Ovary (tissue), 9 donors: ENCODE data around the gene PPA1. TPM values are rescaled to one million over a fixed set of nuclear protein-coding genes. Genes with fewer than 3 reads are reported as not detected.

ENCODE experiments used
- DNase-seq, 5 donors: peaks; one replicate each; pipeline ENCODE4 v3.0.0-alpha.2; 2019 to 2020
- H3K27ac ChIP-seq, 2 donors: fragments of 200-600 bp; one replicate each; pipeline versions ENCODE4 v1.5.1 to v1.8.0; 2019 to 2022
- H3K27me3 ChIP-seq: fragments of 200-600 bp; one replicate; pipeline ENCODE4 v1.8.0; 2022
- H3K36me3 ChIP-seq: fragments of 200-600 bp; sonication (generic); one replicate; pipeline ENCODE4 v1.5.1; 2019
- H3K4me1 ChIP-seq: one replicate; pipeline ENCODE4 v1.8.1; 2013; ENCODE audit warnings: mild to moderate bottlenecking, moderate library complexity; ENCODE audit not compliant: insufficient read depth
- H3K4me3 ChIP-seq: fragments of 200-600 bp; sonication (generic); one replicate; pipeline ENCODE4 v1.5.1; 2017
- H3K9me3 ChIP-seq, 2 donors: fragments of 200-600 bp in 1 of 2; sonication (generic) in 1 of 2; one replicate each; pipeline versions ENCODE4 v1.5.1 to v1.8.1; 2013 to 2019; ENCODE audit warnings: mild to moderate bottlenecking in 1 of 2, moderate library complexity in 1 of 2
- CTCF ChIP-seq, 3 donors: fragments of 450-650 bp in 2 of 3; fragments of 200-600 bp in 1 of 3; IDR thresholded peaks; one replicate each; pipeline versions ENCODE4 v1.5.1 to v1.8.0; 2016 to 2022; ENCODE audit warnings: antibody characterized with exemption in 3 of 3, mild to moderate bottlenecking in 1 of 3
- EP300 ChIP-seq: sonication (generic); formaldehyde crosslinking; IDR thresholded peaks from one replicate; pipeline ENCODE4 v1.6.1; 2017; ENCODE audit warnings: antibody characterized with exemption
- POLR2A ChIP-seq: fragments of 450-650 bp; IDR thresholded peaks from one replicate; pipeline ENCODE4 v1.6.1; 2017; ENCODE audit warnings: antibody characterized with exemption, mild to moderate bottlenecking, moderate library complexity
- WGBS, 3 donors: extraction: QIAGEN DNeasy Blood & Tissue Kit in 1 of 3; methylation state at CpG; one replicate each; pipeline versions ENCODE4 v1.1.5 to v1.1.7; 2013 to 2017; 5-methylcytosine and 5-hydroxymethylcytosine counted together
- intact Hi-C, 4 donors: fragments of 100-400 bp; cut with DNase I; formaldehyde crosslinking; loops; one replicate each; pipeline versions ENCODE4 v1.11.0 to v1.15.1; 2022 to 2023
- polyA plus RNA-seq, 2 donors: library from polyadenylated mRNA; stranded (reverse); fragments of 200-250 nt in 1 of 2; fragments of 350-450 nt in 1 of 2; fragmentation: Illumina TruSeq in 1 of 2; extraction: RNeasy Lipid Tissue Mini Kit (QIAGEN cat#74804) in 1 of 2; gene quantifications; one replicate each; pipeline ENCODE4 v1.2.3, GENCODE V29; 2013 to 2014
- total RNA-seq, 7 donors: library from RNA; depleted of rRNA in 2 of 7; stranded (reverse); fragments of >200 nt in 2 of 7; fragmentation: NEBNext Ultra II Directional in 3 of 7; extraction: Animal tissue kit (Norgen Biotek cat#: 25700) in 3 of 7; gene quantifications; one replicate each; pipeline versions ENCODE4 v1.1.0 to v1.2.4, GENCODE V29; 2016 to 2023
- donor health status: DM: no; HTN: no; CAD: no; lungs with moderate emphysema.
- donor health status: DM: no; HTN: no; CAD: no.
- donor health status: Bipolar disorder and iron deficiency.
- donor health status: DM: yes; HTN: yes; CAD: no.
- donor health status: DM: no; HTN: no; CAD: no.
- donor health status: DM: yes; HTN: yes; CAD: no.

PPA1 gene
- total and polyA plus RNA-seq, 9 donors, result 36.8 to 162 (median 78.4) TPM

DNA sequence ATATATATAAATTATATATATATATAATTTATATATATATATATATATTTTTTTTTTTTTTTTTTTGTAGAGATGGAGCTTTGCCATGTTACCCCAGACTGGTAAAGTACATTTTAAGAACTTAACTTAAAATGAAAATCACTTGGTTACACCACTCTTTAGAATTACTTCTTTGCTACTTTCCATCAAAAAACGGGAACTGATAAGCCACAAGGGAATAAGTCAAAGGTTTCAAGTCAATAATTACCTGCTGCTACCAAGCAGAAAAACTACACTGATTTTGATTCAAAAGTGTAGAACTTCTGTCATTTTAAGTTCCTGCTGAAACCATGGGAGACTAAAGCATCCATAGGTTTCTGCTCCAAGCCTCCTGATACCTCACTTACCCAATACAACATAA, 12.2 kb downstream of the PPA1 start:
- 12 to 27% (median 16%) methylated on average over 1 of the region's 1 CpG for WGBS, 3 donors
- no peak for DNase-seq
- no peak overlapping the region for H3K4me3 ChIP-seq
- intact Hi-C loops, result loop anchor here in 2 of 4 donors (5.0 kb wide), 1 partner anchor 141 kb away; no protein-coding TSS in a partner anchor
- H3K27ac ChIP-seq, result peak overlapping the region in 1 of 2 donors; percentile 15
- H3K9me3 ChIP-seq, result no peaks in the 10 kb centered on the region
- no peak for TF ChIP-seq CTCF (IDR thresholded peaks at IDR 0.05)
- TF ChIP-seq EP300, result no peak
- no peak for TF ChIP-seq POLR2A
- H3K4me1 ChIP-seq, result no peaks in the 10 kb centered on the region
- no peaks in the 10 kb centered on the region for H3K36me3 ChIP-seq
- no peaks in the 10 kb centered on the region for H3K27me3 ChIP-seq

DNA sequence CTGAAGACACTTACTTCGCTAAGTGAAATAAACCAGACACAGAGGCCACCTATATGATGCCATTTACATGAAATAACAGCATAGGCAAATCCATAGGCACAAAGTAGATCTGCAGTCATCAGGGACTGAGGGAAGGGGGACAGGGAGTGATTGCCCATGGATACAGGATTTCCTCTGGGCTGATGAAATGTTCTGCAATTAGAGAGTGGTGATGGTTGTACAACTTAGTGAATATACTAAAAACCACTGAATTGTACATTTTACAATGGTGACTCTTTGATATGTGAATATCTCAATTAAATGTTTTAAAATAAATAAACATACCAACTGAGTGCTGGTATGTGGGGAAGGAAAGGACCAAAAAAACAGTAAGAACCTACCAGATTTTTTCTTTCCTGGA, 20.4 kb downstream of the PPA1 start:
- TF ChIP-seq POLR2A, result no peak
- no peak for TF ChIP-seq CTCF (IDR thresholded peaks at IDR 0.05)
- no peak for TF ChIP-seq EP300
- intact Hi-C loops, result no loop called here
- Histone ChIP-seq H3K4me3 (no peak overlapping the region), H3K27ac (no peak overlapping the region), H3K36me3 (no peaks in the 10 kb centered on the region), H3K4me1 (no peaks in the 10 kb centered on the region), H3K27me3 (no peaks in the 10 kb centered on the region), H3K9me3 (no peaks in the 10 kb centered on the region)
- no peak for DNase-seq
- 93 to 98% (median 98%) methylated on average over 1 of the region's 1 CpG for WGBS, 3 donors

DNA sequence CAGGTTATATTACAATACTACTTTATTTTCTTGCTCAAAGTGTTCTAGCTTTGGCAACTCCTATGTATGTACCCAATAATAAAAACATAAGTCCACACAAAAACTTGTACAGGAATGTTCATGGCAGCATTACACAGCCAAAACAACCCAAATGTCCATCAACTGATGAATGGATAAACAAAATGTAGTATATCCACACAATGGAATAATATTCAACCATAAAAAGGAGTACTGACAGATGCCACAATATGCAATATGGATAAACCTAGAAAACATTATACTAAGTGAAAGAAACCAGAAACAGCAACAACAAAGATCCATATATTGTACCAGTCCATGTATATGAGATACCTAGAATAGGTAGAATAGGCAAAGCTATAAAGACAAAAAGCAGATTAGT, 21.0 kb downstream of the PPA1 start:
- no peaks in the 10 kb centered on the region for H3K36me3 ChIP-seq

GRCh38 chr10:70206762-70207161, 26.5 kb downstream of the PPA1 start:
- WGBS, 3 donors, result 94 to 96% (median 95%) methylated on average over 5 of the region's 5 CpGs
- intact Hi-C loops, result no loop called here
- no peak overlapping the region for H3K4me3 ChIP-seq

More for the DNA sequence above, 21.0 kb downstream of the PPA1 start:
- H3K4me1 ChIP-seq, result no peaks in the 10 kb centered on the region
- intact Hi-C loops, result no loop called here
- TF ChIP-seq CTCF (IDR thresholded peaks at IDR 0.05) (no peak), POLR2A (no peak), EP300 (no peak)
- H3K27ac ChIP-seq, result no peak overlapping the region
- no peak for DNase-seq
- no peaks in the 10 kb centered on the region for H3K9me3 ChIP-seq
- no peak overlapping the region for H3K4me3 ChIP-seq
- no peaks in the 10 kb centered on the region for H3K27me3 ChIP-seq

More at GRCh38 chr10:70206762-70207161, 26.5 kb downstream of the PPA1 start:
- H3K36me3 ChIP-seq, result no peaks in the 10 kb centered on the region
- no peaks in the 10 kb centered on the region for H3K9me3 ChIP-seq
- H3K27ac ChIP-seq, result no peak overlapping the region
- no peak for DNase-seq
- H3K4me1 ChIP-seq, result no peaks in the 10 kb centered on the region
- TF ChIP-seq EP300 (no peak), CTCF (IDR thresholded peaks at IDR 0.05) (no peak), POLR2A (no peak)
- H3K27me3 ChIP-seq, result no peaks in the 10 kb centered on the region
